Ammon's horn (tissue), 1 donor: ENCODE results near the gene PPM1L.

Experiments
- DNase-seq: peaks from one replicate; pipeline ENCODE4 v3.0.0-alpha.2; 2016; ENCODE audit warnings: low spot score

PPM1L gene

GRCh38 chr3:161100994-161101393 is 345.0 kb downstream of the PPM1L start:
- DNase-seq: no peak

- DNase-seq: no peak
Observed at GRCh38 chr3:161101609-161102008, 345.6 kb downstream of the PPM1L start.

GRCh38 chr3:161103776-161104385 is 347.9 kb downstream of the PPM1L start:
- no peak for DNase-seq

- DNase-seq: peak; percentile 54
Observed at GRCh38 chr3:161104561-161105551, 348.8 kb downstream of the PPM1L start, which contains the start of gene B3GALNT1. Gene B3GALNT1, minus strand, starts transcription at chr3:161105349. Its CDS starts 18,595 bp downstream, at chr3:161086754.

GRCh38 chr3:161107311-161107710 is 351.3 kb downstream of the PPM1L start:
- no peak for DNase-seq

GRCh38 chr3:161108840-161109239 is 352.8 kb downstream of the PPM1L start:
- DNase-seq: no peak

GRCh38 chr3:161117646-161118045 is 361.6 kb downstream of the PPM1L start:
- DNase-seq: no peak

- DNase-seq: no peak
Observed at GRCh38 chr3:161126495-161126894, 370.5 kb downstream of the PPM1L start.
